Heart right ventricle (tissue), 16 donors: ENCODE measurements around the gene DOCK2. TPM values are rescaled to one million over a fixed set of nuclear protein-coding genes. Genes with fewer than 3 reads are reported as not detected.
A peak's percentile ranks its signal among the peaks of the same experiment; 100 is the strongest.

ENCODE experiments used
- ATAC-seq, 8 donors: fragments of 200-7000 bp; cut with Tn5 transposase; one replicate each; pipeline ENCODE4 v1.9.1; 2020; ENCODE audit warnings: mild to moderate bottlenecking in 8 of 8, moderate library complexity in 8 of 8, moderate number of reproducible peaks in 1 of 8
- DNase-seq, 2 donors: peaks; one replicate each; pipeline ENCODE4 v3.0.0-alpha.2; 2020
- H3K27ac ChIP-seq, 10 donors: fragments of 200-600 bp; sonication (generic) in 2 of 10; one replicate each; pipeline versions ENCODE4 v1.5.0 to v1.8.0; 2020 to 2022; ENCODE audit warnings: mild to moderate bottlenecking in 3 of 10
- H3K27me3 ChIP-seq, 7 donors: fragments of 200-600 bp; one replicate each; pipeline ENCODE4 v1.8.0; 2021 to 2022; ENCODE audit warnings: mild to moderate bottlenecking in 2 of 7
- H3K36me3 ChIP-seq, 9 donors: fragments of 200-600 bp; sonication (generic) in 1 of 9; one replicate each; pipeline versions ENCODE4 v1.5.0 to v1.8.0; 2020 to 2022; ENCODE audit warnings: mild to moderate bottlenecking in 2 of 9
- H3K4me1 ChIP-seq, 9 donors: fragments of 200-600 bp; sonication (generic) in 1 of 9; one replicate each; pipeline versions ENCODE4 v1.5.0 to v1.8.0; 2020 to 2022; ENCODE audit warnings: mild to moderate bottlenecking in 4 of 9
- H3K4me3 ChIP-seq, 10 donors: fragments of 200-600 bp; sonication (generic) in 2 of 10; one replicate each; pipeline versions ENCODE4 v1.5.0 to v1.8.0; 2020 to 2022; ENCODE audit warnings: mild to moderate bottlenecking in 7 of 10, moderate library complexity in 2 of 10
- H3K9me3 ChIP-seq, 11 donors: fragments of 200-600 bp in 10 of 11; sonication (generic) in 2 of 11; one replicate each; pipeline versions ENCODE4 v1.5.0 to v1.8.0; 2013 to 2022; ENCODE audit warnings: mild to moderate bottlenecking in 2 of 11, control low read depth in 1 of 11, moderate library complexity in 1 of 11
- WGBS, 2 donors: extraction: QIAGEN DNeasy Blood & Tissue Kit; methylation state at CpG; one replicate each; pipeline ENCODE4 v1.1.7; 2013; ENCODE audit warnings: inconsistent platforms in 1 of 2; 5-methylcytosine and 5-hydroxymethylcytosine counted together
- intact Hi-C, 10 donors: fragments of 100-400 bp; cut with DNase I; formaldehyde crosslinking; loops; one replicate each; pipeline versions ENCODE4 v1.11.1 to v1.14.2; 2022
- polyA plus RNA-seq, 2 donors: library from polyadenylated mRNA; stranded (reverse); fragments of 200-250 nt; gene quantifications; one replicate each; pipeline ENCODE4 v1.2.3, GENCODE V29; 2013
- total RNA-seq, 10 donors: library from RNA; stranded (reverse); fragmentation: NEBNext Ultra II Directional in 3 of 10; extraction: Animal tissue kit (Norgen Biotek cat#: 25700) in 3 of 10; gene quantifications; one replicate each; pipeline versions ENCODE4 v1.2.1 to v1.2.4, GENCODE V29; 2021 to 2023
- TF ChIP-seq, protein P1 (sequence below), 9 donors: fragments of 200-600 bp; sonication (generic) in 2 of 9; IDR thresholded peaks; one replicate each; pipeline versions ENCODE4 v1.5.0 to v1.8.0; 2021 to 2022; ENCODE audit warnings: antibody characterized with exemption in 9 of 9, mild to moderate bottlenecking in 5 of 9, moderate library complexity in 1 of 9
- donor health status: Arrhythmogenic right ventricular cardiomyopathy.
- donor health status: ischemic (EF 13 %, LVEDD 7.1; RV severe dilation, severe dysfunction).
- donor health status: healthy with polysubstance abuse.
- donor health status: DM: no; HTN: yes; CAD: no.
- donor health status: DM: no; HTN: no; CAD: no.
- donor health status: ischemic (EF 25% LVEDD 6.9; RV normal size, moderate dysfunction).
- donor health status: ischemic (EF 25% LVEDD 5.7; RV mildly dilated, moderate dysfunction).
- donor health status: healthy.
- donor health status: DM: yes; HTN: yes; CAD: no.
- donor health status: Ischemic cardiomyopathy.
- donor health status: ischemic (EF 35%, LVEDD 5.7; RV mildly dilated, moderate dysfunction).
- donor health status: nonischemic (EF 11% LVEDD 7.7; RV severe dilation, severe dysfunction).
- donor health status: DM: yes; HTN: yes; CAD: no.
- donor health status: PGD.
- donor health status: ischemic (EF 29% LVEDD 5.4; RV normal size, mild dysfunction).
- donor health status: nonischemic (EF 23%, LVEDD 6.1; RV moderate dilation, normal function).

The DOCK2 gene
- total and polyA plus RNA-seq, 12 donors = 1.2 to 24.6 (median 4.2) TPM

DNA sequence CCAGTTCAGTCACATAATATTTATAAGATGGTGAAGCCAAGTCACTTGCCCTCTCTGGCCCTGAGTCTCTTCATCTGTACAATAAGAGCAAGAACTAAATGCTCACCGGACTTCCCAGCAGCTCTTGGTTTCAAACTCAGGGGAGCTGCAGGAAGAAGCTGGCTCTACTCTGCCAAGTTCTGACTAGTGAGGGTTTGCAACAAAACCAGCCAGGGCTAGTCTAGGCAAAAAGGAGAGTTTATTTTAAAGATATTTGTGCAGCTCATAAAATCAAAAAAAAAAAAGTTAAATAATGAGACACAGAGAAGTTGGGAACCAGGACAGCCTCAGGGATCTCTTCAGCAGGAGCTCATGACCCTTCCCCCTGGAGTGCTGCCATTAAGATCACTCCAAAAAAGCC is 107.3 kb downstream of the DOCK2 start:
- Histone ChIP-seq H3K27ac (no peak overlapping the region), H3K27me3 (no peaks in the 10 kb centered on the region), H3K36me3 (peaks cover 0 to 71% (median 0%) of the 10 kb centered on the region in 9 donors), H3K9me3 (no peaks in the 10 kb centered on the region), H3K4me3 (no peak overlapping the region), H3K4me1 (peaks cover 0 to 10% (median 0%) of the 10 kb centered on the region in 9 donors)
- ATAC-seq (no peak), DNase-seq (no peak)
- TF ChIP-seq, protein P1, sequence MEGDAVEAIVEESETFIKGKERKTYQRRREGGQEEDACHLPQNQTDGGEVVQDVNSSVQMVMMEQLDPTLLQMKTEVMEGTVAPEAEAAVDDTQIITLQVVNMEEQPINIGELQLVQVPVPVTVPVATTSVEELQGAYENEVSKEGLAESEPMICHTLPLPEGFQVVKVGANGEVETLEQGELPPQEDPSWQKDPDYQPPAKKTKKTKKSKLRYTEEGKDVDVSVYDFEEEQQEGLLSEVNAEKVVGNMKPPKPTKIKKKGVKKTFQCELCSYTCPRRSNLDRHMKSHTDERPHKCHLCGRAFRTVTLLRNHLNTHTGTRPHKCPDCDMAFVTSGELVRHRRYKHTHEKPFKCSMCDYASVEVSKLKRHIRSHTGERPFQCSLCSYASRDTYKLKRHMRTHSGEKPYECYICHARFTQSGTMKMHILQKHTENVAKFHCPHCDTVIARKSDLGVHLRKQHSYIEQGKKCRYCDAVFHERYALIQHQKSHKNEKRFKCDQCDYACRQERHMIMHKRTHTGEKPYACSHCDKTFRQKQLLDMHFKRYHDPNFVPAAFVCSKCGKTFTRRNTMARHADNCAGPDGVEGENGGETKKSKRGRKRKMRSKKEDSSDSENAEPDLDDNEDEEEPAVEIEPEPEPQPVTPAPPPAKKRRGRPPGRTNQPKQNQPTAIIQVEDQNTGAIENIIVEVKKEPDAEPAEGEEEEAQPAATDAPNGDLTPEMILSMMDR (IDR thresholded peaks at IDR 0.05) = no peak
- intact Hi-C loops = no loop called here
- 80 to 81% methylated on average over 1 of the region's 1 CpG for WGBS, 2 donors

DNA sequence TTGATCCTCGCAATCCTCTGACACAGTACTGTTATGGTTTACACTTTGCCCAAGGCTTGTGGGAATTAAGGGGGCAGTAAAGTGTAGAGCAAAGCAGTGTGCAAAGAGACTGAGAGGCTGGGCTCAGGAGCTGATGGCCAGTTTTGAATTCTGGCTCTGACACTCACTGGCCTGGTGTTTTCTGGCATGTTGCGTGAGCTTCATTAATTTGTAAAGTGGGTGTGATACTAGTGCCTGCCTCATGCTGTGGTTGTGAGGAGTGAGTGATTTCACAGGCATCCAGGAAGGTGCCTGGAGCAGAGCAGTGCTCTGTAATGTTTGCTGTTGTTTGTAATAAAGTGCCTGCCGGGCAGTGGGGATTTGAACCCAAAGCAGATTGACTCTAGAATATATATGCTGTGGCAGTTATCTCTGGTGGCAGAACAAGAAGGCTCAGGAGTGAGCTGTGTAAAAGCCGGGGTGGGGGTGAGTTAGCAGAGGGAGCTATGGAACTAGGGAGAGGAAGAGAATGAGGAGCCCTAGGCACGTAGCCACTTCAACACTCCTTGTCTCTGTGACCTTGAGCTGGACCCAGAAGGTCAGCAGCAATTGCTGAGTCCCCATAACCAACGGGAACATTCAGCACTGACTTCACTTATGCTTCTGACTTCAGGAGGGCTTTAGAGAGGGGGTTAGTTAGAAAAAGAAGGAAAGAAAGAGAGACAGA is 108.5 kb downstream of the DOCK2 start:
- H3K36me3 ChIP-seq = peaks cover 0 to 80% (median 0%) of the 10 kb centered on the region in 9 donors
- intact Hi-C loops = no loop called here
- H3K27me3 ChIP-seq = peaks cover 0 to 5% (median 0%) of the 10 kb centered on the region in 7 donors
- H3K27ac ChIP-seq = no peak overlapping the region
- H3K4me1 ChIP-seq = peaks cover 0 to 10% (median 0%) of the 10 kb centered on the region in 9 donors
- TF ChIP-seq, protein P1 (IDR thresholded peaks at IDR 0.05) = no peak
- WGBS, 2 donors = 54 to 58% methylated on average over 6 of the region's 6 CpGs
- DNase-seq (no peak), ATAC-seq (peak in 2 of 8 donors; percentile 34 to 49)
- H3K9me3 ChIP-seq = no peaks in the 10 kb centered on the region
- H3K4me3 ChIP-seq = no peak overlapping the region

DNA sequence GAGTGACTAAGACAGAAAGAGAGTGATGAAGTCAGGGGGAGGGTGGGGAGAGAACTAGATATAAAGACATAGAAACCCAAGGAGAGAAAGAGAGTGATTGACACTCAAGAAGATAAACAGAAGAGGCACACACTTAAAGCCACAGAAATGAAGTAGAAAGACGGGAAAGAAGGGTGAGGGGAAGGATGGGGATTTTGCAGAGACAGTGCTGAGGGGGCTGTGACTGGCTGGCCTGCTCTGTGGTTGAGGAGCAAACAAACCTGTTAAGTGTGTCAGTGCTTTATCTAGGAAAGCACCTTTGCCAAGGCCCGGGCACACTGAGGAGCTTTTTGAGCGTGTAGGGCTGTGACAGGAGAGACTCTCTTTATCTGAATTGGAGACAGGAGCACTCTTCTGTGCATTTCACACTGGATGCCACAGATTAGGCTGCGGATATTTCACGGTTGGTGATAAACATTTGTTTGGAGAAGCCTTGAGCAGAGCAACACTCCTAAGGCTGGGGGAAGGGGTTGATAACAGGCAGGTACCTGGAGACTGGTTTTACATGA is 109.1 kb downstream of the DOCK2 start:
- Histone ChIP-seq H3K36me3 (peaks cover 0 to 80% (median 0%) of the 10 kb centered on the region in 9 donors), H3K27me3 (peaks cover 0 to 5% (median 0%) of the 10 kb centered on the region in 7 donors), H3K4me3 (no peak overlapping the region), H3K27ac (no peak overlapping the region), H3K9me3 (no peaks in the 10 kb centered on the region), H3K4me1 (peaks cover 0 to 10% (median 0%) of the 10 kb centered on the region in 9 donors)
- intact Hi-C loops = no loop called here
- no peak for ATAC-seq
- no peak for DNase-seq
- TF ChIP-seq, protein P1 (IDR thresholded peaks at IDR 0.05) = no peak
- WGBS, 2 donors = 26 to 44% methylated on average over 5 of the region's 5 CpGs

DNA sequence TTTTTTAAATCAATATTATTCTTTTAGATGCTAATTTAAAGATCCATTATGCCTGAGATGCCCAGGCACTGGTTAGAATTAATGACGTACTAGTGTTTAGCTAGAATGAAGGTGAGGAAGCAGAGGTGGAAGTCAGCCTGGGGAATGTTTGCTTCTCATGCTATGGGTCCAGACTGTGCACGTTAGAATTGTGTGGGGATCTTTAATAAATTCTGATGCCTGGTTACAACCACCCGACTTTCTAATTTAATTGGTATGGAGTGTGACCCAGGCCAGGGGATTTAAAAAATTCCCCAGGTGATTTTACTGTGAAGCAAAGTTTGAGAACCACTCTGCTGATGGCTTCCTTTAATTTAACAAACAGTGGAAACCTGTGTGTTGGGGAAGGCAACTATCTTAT is 111.1 kb downstream of the DOCK2 start:
- ATAC-seq = no peak
- Histone ChIP-seq H3K36me3 (peaks cover 0 to 90% (median 0%) of the 10 kb centered on the region in 9 donors), H3K4me3 (no peak overlapping the region), H3K27me3 (peaks cover 0 to 5% (median 0%) of the 10 kb centered on the region in 7 donors), H3K27ac (no peak overlapping the region), H3K9me3 (no peaks in the 10 kb centered on the region), H3K4me1 (peaks cover 0 to 10% (median 0%) of the 10 kb centered on the region in 9 donors)
- DNase-seq = no peak
- TF ChIP-seq, protein P1 (IDR thresholded peaks at IDR 0.05) = no peak
- intact Hi-C loops = no loop called here
- 81 to 84% methylated on average over 3 of the region's 3 CpGs for WGBS, 2 donors
